ENCODE measurements around the gene B4GALT2.

The B4GALT2 gene

DNA sequence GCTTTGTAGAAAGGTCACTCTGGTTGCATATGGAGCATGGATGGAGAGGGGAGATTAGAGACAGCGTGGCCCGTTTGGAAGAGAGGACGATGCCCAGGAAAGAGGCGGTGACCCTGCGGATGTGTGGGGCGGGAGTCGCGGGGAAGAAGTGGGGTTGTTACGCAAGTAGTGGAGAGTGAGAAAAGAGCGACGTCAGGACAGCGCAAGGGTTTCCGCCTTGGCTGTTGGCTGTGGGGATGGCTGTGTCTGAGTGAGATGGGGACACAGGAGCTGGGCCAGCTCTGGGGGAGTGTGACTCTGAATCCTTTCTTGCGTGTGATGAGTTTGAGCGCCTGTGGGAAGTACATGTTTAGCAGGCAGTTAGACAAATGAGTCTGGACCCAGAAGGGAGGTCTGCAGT, 3.8 kb downstream of the B4GALT2 start:
- no peak for DNase-seq (ENCODE audit: low spot score)
- TF ChIP-seq, protein P1, sequence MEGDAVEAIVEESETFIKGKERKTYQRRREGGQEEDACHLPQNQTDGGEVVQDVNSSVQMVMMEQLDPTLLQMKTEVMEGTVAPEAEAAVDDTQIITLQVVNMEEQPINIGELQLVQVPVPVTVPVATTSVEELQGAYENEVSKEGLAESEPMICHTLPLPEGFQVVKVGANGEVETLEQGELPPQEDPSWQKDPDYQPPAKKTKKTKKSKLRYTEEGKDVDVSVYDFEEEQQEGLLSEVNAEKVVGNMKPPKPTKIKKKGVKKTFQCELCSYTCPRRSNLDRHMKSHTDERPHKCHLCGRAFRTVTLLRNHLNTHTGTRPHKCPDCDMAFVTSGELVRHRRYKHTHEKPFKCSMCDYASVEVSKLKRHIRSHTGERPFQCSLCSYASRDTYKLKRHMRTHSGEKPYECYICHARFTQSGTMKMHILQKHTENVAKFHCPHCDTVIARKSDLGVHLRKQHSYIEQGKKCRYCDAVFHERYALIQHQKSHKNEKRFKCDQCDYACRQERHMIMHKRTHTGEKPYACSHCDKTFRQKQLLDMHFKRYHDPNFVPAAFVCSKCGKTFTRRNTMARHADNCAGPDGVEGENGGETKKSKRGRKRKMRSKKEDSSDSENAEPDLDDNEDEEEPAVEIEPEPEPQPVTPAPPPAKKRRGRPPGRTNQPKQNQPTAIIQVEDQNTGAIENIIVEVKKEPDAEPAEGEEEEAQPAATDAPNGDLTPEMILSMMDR (IDR thresholded peaks at IDR 0.05; ENCODE audit: extremely low read depth, missing control alignments): no peak

DNA sequence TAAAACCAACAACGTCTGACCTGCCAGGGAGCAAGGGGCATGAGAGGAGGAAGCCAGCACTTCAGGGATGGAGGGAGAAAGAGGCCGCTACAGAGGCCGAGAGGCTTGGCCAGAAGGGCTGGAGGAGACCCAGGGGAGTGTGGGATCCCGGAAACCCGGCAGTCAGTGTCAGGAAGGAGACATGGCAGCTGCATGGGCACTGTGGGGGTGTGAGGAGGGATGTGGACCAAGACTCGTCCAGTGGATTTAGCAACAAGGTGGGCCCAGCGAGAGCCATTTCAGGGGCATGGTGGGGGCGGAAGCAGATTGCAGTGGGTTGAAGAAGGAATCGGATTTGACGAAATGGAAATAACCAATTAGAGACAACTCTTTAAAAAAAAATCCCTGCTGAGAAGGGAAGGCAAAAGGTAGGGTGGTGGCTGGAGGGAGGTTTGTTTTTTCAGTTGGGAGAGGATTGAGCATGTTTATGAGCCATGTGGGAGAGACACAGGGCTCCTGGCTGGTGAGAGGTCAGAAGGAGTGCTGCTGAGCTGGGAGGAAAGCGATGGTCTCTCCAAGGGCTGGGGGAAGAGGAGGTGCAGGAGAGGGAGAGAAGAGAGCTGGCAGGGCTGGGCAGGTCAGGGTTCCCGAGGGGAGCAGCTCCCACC, 4.4 kb downstream of the B4GALT2 start:
- no peak for DNase-seq (ENCODE audit: low spot score)
- TF ChIP-seq, protein P1 (IDR thresholded peaks at IDR 0.05; ENCODE audit: extremely low read depth, missing control alignments): no peak

DNA sequence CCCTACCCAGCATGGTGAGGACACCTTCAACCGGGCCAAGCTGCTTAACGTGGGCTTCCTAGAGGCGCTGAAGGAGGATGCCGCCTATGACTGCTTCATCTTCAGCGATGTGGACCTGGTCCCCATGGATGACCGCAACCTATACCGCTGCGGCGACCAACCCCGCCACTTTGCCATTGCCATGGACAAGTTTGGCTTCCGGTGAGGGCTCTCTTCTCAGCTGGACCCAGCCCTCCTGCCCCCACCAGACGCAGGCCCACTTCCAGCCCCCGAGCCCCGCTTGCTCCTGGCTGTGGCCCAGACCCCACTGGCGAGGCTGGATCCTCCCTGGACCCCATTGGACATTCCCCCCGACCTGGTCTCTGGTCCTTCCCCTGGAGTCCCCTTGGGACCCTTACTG, 5.8 kb downstream of the B4GALT2 start:
- TF ChIP-seq, protein P1 (IDR thresholded peaks at IDR 0.05; ENCODE audit: extremely low read depth, missing control alignments): no peak
- DNase-seq (ENCODE audit: low spot score): no peak

DNA sequence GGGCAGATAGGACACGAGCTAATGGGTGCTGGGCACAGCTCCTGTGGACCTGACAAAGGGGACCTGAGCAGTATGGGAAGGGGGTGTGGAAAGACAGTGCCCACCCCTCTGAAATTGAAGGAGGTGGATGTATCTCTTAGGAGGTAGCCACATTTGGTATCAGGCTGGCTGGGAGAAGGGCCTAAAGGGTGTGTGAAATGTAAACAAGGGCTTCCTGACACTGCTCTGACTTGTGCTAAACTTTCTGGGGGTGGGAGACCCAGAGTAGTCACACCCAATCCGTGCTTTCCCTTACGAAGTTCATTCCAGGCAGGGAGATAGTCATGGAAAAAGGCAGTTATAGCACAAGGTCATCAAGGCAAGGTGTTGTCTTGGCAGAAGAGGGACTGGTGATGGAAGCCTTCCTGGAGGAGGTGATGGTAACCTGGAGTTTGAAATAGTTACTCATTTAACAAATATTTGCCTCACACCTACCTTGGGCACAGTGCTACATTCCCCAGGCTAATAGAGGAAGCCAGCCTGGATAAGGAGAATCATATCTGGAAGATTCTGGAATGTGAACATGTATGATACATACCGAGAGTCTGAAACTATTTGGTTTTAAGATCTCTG, 7.1 kb downstream of the B4GALT2 start:
- DNase-seq (ENCODE audit: low spot score): no peak
- TF ChIP-seq, protein P1 (IDR thresholded peaks at IDR 0.05; ENCODE audit: extremely low read depth, missing control alignments): no peak

DNA sequence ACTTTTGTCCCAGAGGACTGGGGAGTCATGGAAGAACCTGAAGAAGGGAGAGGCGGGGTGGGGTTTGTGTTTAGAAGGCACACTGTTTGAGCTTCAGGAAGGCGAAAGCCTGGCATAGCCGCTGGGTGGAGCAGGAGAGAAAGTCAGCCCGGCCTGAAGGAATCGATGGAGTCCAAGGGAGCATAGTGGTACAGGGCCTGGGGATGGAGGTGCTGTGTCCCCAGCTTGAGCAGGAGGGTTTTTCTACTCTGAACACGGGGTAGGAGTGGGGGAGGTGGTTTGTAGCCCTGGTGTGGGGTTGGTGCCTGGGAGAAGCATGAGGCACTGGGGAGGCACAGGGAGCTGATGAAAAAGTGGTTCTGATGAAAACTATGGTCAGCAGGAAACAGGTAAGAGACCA, 7.7 kb downstream of the B4GALT2 start:
- DNase-seq (ENCODE audit: low spot score): no peak
- TF ChIP-seq, protein P1 (IDR thresholded peaks at IDR 0.05; ENCODE audit: extremely low read depth, missing control alignments): no peak

DNA sequence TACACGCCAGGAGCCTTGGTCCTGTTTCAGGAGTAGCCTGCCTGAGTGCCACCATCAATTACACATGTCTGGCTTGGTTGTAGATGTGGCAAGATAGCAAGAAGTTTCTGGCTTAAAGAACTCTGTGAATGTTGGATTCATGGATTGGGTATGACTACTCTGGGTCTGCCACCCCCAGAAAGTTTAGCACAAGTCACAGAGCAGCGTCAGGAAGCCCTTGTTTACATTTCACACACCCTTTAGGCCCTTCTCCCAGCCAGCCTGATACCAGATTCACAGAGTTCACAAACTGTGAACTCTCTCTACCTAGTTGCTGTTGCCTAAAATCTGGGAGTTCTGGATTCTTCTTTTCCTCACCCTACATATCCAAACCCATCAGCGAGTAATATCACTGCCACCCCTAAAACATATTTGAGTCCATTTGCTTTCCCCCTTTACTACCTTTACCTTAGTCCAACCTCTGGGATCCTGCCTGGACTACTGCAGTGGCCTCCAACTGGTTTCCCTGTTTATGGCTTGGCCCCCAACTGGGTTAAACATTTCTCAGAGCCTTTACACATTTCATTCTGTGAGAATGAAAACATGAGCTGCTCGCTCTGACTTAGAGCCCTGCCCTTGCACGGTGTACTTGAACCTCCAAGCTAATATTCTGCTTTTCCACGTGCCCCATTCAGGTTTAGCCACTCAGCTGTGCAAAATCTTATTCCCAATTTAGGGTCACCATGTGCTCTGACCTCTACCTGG, 8.3 kb downstream of the B4GALT2 start:
- TF ChIP-seq, protein P1 (IDR thresholded peaks at IDR 0.05; ENCODE audit: extremely low read depth, missing control alignments): no peak
- no peak for DNase-seq (ENCODE audit: low spot score)

Measured in GM20000 (cell line).